ENCODE measurements around the gene FDXR.

The FDXR gene, protein sequence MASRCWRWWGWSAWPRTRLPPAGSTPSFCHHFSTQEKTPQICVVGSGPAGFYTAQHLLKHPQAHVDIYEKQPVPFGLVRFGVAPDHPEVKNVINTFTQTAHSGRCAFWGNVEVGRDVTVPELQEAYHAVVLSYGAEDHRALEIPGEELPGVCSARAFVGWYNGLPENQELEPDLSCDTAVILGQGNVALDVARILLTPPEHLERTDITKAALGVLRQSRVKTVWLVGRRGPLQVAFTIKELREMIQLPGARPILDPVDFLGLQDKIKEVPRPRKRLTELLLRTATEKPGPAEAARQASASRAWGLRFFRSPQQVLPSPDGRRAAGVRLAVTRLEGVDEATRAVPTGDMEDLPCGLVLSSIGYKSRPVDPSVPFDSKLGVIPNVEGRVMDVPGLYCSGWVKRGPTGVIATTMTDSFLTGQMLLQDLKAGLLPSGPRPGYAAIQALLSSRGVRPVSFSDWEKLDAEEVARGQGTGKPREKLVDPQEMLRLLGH

DNA sequence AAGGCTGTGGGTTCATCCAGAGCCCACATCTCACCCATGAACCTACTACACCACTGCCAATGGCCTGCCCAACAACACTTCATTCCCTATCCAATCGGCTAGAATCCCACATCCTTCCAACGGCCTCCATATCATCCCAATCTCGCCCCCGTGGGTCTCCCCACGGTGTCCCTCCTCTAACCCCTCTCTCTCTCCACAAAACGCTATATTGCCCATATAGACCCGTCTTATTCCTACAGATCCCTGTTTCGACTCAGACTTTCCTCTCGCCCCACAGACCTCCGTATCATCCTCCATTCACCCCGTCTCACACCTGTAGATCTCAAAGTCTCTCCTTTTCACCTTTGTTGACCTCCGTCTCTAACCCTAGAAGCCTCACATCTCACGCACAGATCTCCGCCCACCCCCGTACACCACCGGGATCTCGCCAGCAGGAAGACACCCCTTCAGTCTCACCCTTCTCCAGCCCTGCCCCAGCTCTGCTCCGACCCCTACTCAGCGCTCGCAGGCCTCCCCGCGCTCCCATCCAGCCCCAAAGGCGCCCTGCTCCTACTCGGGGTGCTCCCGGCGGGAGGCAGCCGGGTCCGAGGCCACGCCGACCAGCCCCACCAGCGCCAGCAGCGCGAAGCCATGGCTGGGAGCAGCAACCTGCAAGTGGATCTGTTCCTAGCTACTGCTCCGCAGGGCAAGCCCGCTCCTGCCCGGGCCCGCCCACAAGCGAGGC is at the start of gene FDXR:
FDXR (minus strand) TSS at position 682 of the 724 bp plus-strand sequence; CDS start at position 632, 50 bp downstream.
- TF ChIP-seq, protein P1, sequence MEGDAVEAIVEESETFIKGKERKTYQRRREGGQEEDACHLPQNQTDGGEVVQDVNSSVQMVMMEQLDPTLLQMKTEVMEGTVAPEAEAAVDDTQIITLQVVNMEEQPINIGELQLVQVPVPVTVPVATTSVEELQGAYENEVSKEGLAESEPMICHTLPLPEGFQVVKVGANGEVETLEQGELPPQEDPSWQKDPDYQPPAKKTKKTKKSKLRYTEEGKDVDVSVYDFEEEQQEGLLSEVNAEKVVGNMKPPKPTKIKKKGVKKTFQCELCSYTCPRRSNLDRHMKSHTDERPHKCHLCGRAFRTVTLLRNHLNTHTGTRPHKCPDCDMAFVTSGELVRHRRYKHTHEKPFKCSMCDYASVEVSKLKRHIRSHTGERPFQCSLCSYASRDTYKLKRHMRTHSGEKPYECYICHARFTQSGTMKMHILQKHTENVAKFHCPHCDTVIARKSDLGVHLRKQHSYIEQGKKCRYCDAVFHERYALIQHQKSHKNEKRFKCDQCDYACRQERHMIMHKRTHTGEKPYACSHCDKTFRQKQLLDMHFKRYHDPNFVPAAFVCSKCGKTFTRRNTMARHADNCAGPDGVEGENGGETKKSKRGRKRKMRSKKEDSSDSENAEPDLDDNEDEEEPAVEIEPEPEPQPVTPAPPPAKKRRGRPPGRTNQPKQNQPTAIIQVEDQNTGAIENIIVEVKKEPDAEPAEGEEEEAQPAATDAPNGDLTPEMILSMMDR (IDR thresholded peaks at IDR 0.05; ENCODE audit: low read depth, low read length): no peak
- H3K4me3 ChIP-seq (replicated peaks in 1 of 2; ENCODE audit: low read depth in 2 of 2, low read length in 2 of 2): peak within 1 kb of the TSS; percentile 66 to 86
- no peak for DNase-seq (ENCODE audit: low read depth in 2 of 2)

DNA sequence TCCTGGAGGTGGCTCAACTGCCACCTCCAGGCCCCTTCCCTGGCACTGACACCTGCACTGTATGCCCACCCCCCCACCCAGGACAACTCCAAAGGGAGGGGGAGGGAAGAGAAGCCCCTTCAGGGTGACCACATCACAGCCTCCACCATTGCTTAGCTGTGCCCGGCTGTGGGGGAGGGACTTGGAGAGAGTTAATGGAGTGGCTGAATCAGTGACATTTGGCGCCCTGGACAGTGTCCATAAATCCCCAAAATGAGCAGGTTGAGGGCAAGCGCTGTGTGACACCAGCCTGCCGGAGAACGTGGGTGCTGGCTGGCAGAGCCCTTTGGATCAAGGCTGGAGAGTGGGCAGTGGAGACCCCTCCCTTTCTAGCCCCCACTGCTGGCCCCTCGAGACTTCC is 49.4 kb upstream of the FDXR start:
- no peak overlapping the region for H3K4me3 ChIP-seq (replicated peaks in 1 of 2; ENCODE audit: low read depth in 2 of 2, low read length in 2 of 2)
- TF ChIP-seq, protein P1 (IDR thresholded peaks at IDR 0.05; ENCODE audit: low read depth, low read length): no peak
- DNase-seq (ENCODE audit: low read depth in 2 of 2): no peak

DNA sequence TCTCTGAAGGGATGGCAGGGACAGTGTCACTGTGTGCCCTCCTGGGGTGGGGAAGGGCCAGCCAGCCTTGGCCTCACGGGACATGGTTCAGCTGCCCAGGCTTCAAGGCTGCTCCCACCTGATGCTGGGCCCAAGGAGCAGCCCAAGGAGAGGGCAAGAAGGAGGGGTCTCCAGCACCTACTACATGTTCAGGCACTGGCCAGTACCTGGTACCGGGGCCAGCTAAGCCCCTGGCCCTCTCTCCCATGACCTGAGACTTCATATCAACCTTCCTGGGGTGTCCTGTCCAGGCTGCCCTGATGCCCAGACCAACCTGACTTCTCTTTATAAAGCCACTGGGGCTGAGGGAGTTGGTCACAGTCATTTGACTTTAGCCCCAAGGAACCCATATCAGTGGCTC is 49.0 kb upstream of the FDXR start:
- DNase-seq (ENCODE audit: low read depth in 2 of 2): no peak
- H3K4me3 ChIP-seq (replicated peaks in 1 of 2; ENCODE audit: low read depth in 2 of 2, low read length in 2 of 2): no peak overlapping the region
- TF ChIP-seq, protein P1 (IDR thresholded peaks at IDR 0.05; ENCODE audit: low read depth, low read length): no peak

DNA sequence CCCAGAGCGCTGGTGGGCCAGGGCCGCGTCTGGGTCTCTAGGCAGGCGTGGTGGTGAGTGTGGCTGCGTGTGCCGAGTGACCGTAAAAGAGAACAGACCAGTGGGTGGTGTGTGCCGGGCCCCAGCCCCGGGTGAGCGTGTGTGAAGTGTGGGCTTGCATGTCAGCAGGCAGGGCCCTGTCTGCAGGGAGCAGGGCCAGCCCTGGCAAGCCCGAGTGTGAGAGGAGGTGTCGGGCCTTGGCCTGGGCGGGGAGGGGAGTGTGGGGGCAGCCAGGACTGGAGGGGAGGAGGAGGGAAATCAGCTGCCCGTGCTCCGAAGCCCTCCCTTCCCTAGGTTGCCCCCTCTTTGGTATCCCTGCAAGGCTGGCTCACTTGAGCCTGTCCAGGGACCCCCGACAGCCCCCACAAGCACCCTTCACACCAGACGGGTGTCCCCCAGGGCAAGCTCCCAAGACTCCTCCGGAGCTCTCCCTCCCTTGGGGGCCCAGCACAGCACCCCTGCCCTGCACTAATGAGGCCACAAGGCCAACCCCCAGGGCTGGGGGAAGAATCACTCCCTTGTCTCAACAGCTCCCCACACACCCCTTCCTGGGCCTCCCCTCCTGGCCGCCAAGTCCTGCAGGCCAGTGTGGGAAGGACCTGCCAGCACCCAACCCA is 48.4 kb upstream of the FDXR start:
- TF ChIP-seq, protein P1 (IDR thresholded peaks at IDR 0.05; ENCODE audit: low read depth, low read length): no peak
- no peak for DNase-seq (ENCODE audit: low read depth in 2 of 2)
- no peak overlapping the region for H3K4me3 ChIP-seq (replicated peaks in 1 of 2; ENCODE audit: low read depth in 2 of 2, low read length in 2 of 2)

DNA sequence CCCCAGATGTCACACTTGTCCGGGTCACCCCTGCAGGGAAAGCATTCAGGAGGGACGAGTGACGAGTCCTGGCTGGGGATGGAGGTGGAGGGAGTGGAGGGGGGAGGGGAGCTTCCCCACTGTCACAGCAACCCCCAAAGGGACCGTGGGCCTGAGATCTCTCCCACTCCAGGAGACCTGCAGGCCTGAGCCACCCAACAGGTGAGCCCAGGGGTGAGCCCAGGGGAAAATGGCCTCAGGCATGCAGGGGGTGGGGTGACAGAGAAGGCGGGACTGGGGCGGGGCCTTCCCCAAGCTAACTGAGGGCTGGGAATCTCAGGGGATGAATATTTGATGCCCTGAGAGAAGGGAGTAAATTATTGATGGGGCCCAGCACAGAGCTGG is 47.8 kb upstream of the FDXR start:
- no peak overlapping the region for H3K4me3 ChIP-seq (replicated peaks in 1 of 2; ENCODE audit: low read depth in 2 of 2, low read length in 2 of 2)
- TF ChIP-seq, protein P1 (IDR thresholded peaks at IDR 0.05; ENCODE audit: low read depth, low read length): no peak
- DNase-seq (ENCODE audit: low read depth in 2 of 2): no peak

DNA sequence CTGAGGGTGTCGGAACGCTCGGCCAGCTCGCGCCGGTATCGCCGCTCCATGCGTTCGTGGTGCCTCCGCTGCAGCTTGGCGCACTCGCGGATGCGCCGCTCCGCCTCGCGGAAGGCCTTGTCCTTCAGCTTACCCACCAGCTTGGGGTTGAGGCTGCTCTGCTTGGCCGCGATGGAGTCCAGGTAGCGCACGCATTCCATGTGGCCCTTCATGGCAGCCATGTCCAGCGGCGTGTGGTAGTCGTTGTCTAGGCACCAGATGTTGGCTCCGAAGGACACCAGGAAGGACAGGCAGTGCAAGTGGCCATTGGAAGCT is 47.5 kb upstream of the FDXR start:
- TF ChIP-seq, protein P1 (IDR thresholded peaks at IDR 0.05; ENCODE audit: low read depth, low read length): no peak
- H3K4me3 ChIP-seq (replicated peaks in 1 of 2; ENCODE audit: low read depth in 2 of 2, low read length in 2 of 2): no peak overlapping the region
- DNase-seq (ENCODE audit: low read depth in 2 of 2): no peak
